IPS-18c (cell line): Measurements from ENCODE around the gene TMEM158.

Source experiments
- H3K4me3 ChIP-seq: 2 replicates; pipeline ENCODE4 v1.7.0; 2013; ENCODE audit warnings: low read depth, mild to moderate bottlenecking, low read length, moderate library complexity; ENCODE audit not compliant: insufficient read depth
- H3K9me3 ChIP-seq: one replicate; pipeline ENCODE4 v1.6.1; 2013; ENCODE audit warnings: mild to moderate bottlenecking, low read length, moderate library complexity; ENCODE audit not compliant: control insufficient read depth, insufficient read depth

Gene TMEM158

DNA sequence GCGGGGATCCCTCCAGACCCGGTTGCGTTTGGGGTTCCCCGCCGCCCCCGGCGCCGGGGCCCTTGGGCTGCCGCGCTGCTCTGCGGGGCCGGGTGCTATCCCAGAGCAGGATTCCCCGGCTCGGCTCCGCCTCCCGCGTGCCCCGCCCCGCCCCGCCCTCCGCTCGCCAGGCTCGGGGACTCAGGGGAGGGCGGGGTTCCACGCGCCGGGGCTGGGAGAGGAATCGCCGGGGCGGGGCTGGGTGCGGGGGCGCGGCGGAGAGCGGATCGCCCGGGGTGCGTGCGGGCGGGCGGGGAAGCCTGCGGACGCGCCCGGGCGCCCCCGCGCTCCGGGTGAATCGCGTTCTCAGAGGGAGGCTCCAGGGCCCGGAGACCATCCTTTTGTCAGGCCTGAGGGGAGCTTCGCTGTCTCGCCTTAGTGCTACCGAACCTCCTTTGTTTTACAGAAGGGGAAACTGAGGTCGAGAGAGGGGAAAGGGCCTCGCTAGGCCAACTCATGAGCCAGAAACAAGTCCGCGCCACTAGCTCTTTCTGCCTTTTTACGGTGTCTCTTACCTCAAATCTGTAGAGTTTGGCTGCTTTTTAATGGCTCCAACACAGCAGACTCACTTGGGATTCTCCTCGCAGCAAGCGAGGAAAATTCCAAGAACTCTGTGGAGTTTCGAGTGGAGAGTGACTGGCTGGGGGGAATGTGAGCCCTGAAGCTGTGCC, at the start of gene TMEM158:
Gene TMEM158 (minus strand): TSS at position 82 of the 710 bp plus-strand sequence. CDS start 260 bp downstream, outside the sequence.
- H3K9me3 ChIP-seq: no peaks in the 10 kb centered on the region
- H3K4me3 ChIP-seq: peak within 1 kb of the TSS; percentile 74

DNA sequence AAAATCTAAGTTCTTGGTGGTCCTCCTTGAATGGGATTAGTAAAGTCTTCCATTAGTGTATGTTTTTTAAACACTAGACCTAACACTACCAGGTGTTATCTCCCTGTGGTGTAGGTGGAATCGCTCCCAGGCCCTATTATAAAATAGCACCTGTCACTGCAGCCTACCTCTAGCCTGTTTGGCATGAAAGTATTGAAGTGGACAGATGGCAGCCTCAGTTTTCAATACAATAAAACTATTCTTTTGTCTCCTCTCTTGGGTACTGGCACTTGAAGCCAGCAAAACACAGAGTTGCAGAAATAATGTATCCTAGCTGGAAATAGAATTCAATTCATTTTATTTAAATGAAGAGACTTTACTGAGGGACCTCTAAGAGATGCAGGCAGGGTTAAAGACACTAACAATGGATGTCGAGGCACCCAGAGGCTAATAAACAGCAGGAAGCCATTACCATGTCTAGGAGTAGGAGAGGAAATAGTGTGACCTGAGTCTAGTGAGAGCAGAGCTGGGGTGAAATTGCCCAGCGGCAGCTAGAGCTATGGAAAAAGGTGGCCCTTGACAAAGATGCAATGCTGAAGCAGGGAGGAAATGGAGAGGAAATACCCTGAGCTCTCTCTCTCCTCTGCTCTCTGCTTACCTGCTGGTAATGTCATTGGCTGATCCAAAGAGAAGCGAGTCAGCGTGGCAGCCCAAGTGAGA, 49.1 kb upstream of the TMEM158 start:
- peaks cover 3% of the 10 kb centered on the region for H3K9me3 ChIP-seq
- H3K4me3 ChIP-seq: no peak overlapping the region; the same call in 1 of the 2 replicates

DNA sequence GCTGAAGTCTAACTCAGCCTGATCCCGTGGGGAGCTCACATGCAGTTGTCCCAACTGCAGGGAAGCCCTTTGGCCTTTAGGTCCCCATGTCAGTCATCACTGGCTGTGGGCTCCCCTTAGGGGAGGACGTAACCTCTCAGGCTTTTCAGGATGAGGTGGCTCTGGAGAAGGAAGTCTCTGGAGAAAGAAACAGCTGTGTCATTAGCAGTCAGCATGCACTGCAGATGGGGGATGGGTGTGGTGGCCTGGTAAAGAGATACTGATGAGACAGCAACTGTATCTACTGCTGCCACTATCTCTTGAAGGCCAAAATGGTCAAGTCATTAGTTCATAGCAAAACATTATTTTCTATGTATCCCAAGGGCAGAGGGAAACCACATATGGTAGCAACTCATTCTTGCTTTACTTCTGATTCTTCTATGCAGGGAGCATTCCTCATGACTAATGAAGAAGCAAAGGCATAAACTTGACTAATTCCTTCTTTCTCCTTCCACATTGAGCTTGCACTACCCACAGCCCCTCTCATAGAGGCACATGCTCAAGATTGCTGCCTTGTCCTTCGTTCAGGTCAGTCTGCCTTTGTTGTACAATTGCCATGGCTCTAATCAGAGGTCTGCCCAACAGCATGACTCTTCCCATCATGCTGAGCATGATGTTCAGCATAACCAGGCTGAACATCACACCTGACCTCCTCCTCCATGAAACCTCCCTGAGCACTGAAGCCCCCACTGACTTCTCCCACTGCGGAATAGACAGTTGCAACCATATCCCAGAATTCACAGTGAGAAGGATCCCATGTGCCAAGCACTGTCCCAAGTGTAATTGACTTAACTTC, 47.8 kb upstream of the TMEM158 start:
- Histone ChIP-seq H3K4me3 (no peak overlapping the region), H3K9me3 (peaks cover 3% of the 10 kb centered on the region)

DNA sequence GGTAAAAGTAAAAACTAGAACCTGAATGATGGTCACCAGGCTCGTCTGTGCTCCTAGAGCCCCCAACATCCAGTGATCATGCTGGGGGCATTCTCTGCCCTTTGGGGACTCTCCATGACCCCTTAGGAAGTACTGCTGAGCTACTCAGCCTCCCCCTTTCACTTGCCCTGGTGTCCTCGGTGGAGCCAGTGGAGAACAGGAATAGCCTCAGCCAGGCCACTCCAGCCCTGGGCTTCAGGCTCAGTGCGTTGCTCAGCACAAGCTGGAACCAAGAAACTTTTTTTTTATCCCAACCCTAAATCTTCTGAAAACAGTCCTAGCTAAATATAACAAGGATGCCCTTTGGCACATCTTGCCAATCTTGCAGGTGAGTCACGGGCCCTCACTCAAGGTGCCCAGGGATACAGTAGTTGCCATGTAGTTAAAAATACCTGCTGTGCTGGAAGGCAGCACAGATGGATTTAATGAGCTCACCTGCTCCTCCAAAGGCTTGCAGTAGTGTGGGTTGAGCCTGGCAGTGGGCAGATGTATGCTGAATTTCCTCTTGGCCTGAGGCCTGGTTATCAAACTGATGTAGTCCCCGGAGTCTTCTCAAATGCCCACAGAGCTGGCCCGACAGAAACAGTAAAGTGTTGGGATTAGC, 46.9 kb upstream of the TMEM158 start:
- H3K9me3 ChIP-seq: peaks cover 3% of the 10 kb centered on the region

DNA sequence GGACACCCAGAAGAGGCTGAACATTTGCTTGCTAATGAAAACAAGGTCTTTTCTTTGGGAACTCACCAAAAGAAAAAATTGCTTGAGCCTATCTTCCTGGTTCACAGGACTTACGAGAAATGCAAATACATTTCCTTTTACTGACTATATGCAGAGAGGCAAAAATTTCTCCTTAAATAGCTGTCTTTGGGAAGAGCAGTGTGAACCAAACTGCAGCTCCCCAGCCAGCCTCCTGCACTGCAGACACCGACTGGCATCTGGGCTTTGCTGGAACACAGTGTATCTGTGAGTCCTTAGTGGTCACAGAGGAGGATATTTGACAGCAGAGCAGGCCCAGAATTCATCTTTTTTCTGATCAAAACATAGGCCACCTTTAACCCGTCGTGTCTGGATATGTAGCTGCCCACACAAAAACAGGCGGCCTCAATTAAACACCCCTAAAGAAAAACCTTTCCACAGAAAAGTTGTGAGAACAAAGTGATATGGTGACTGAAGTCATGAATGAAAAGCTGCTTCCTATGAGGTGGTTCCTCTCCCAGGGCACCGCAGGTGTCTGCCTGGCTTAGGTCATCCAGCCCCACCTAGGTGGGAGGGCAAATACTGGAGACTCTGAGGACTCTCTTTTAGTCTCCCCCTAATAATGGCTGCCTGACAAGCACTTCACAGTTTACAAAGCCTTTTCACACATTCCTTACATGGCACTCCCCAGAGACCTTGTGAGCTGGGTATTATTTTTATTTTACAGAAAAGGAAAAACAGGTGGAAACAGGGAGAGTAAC, 46.1 kb upstream of the TMEM158 start:
- no peak overlapping the region for H3K4me3 ChIP-seq
- no peaks in the 10 kb centered on the region for H3K9me3 ChIP-seq

More for the DNA sequence above, 46.9 kb upstream of the TMEM158 start:
- H3K4me3 ChIP-seq: no peak overlapping the region

DNA sequence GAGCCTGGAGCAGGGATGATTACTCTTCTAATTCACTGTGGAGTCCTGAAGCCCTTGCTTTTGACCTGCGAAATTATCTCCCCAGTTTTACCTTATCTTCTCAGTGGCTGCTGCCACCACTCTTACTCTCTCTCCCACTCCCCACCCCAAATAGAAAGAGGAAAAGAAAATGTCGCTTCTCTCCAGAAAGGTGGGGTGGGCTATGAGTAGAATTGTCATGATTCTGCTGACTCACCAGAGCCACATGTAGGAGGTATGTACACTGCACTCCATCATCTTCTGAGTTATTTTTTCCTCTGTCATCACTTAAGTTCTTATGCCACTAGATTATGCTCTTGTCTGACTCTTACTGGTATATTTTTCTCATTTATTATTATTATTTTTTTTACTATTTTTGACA, 43.9 kb upstream of the TMEM158 start:
- no peak overlapping the region for H3K4me3 ChIP-seq
- H3K9me3 ChIP-seq: no peaks in the 10 kb centered on the region

DNA sequence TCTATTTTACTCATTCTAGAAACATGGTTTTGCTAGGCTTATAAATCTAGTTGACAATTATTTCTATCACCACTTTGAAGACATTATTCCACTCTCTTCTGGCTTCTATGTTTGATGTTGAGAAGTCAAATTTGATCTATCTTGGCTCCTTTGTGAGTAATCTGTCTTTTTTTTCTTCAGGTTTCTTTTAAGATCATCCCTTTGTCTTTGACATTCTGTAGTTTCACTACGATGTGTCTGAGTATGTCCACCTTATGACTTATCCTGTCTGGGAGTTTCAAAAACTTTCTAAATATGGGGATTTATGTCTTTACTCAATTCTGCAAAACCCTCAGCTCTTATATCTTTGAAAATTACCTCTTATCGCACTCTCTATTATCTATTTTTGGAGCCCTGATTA, 41.0 kb upstream of the TMEM158 start:
- H3K9me3 ChIP-seq: no peaks in the 10 kb centered on the region
- H3K4me3 ChIP-seq: no peak overlapping the region

DNA sequence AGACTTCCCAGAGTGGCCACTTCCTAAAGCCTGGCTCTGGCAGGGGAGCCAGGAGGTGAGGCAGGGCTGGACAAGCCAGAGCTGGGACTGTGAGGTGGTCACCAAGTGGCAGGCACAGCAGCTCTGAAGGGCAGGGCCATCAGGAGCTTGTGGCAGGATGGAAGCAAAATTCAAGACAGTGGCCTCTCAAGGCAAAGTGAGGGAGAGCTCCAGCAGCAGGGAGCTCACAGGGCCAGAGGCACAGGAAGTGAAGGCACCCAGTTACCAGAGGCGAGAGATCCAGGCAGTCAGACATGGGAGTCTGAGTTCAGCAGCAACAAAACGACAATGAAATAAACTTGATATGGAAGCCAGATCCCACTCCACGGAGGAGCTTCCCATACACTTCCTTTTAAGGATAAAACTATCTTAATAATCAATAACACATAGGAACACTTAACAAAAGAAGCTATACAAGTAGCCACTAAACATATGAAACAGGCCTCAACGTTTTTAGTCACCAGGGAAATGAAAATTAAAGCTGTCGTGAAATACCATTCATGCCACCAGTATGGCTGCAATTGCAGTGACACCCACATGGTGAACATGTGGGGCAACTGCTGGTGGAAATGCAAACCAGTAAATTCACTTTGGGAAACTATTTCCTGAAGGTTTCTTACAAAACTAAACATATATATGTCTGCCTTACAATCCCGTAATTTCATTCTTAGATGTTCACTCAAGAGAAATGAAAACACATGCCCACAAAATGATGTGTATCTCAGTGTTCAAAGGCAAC, 35.4 kb upstream of the TMEM158 start:
- H3K9me3 ChIP-seq: no peaks in the 10 kb centered on the region

DNA sequence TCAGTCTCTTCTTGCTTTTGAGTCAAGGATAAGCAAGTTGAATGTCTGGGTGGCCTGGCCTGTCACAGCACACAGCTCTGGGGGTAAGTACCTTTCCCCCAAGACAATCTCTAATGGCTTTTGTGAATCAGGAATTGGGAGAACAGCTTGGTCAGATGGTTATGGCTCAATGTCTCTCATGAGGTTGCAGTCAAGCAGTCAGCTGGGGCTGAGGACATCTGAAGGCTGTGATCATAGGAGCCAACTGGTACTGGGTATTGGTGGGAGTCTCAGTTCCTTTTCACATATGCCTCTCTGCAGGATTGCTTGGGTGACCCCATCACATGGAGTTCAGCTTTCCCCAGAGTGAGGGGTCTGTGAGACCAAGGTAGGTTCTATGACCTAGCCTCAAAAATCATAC, 33.0 kb upstream of the TMEM158 start:
- no peak overlapping the region for H3K4me3 ChIP-seq
- H3K9me3 ChIP-seq: no peaks in the 10 kb centered on the region

More for the DNA sequence above, 35.4 kb upstream of the TMEM158 start:
- H3K4me3 ChIP-seq: no peak overlapping the region

DNA sequence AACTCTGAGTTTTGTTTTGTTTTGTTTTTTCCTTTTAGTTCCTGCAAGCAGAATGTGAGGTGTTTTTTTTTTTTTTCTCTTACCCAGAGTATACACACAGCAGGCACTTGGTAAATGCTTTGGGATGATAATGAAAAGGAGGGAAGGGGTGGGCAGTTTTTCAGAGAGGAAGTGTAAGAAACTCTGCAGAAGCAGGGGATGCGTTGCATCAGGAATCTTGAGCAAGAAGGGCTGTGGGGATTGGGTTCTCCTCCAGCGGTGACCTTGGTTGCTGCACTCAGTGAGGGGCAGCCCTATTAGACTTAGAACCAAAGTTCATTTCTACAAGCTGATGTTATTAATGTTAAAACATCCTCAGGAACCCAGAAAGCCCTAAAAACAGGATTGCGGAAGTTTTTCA, 32.2 kb upstream of the TMEM158 start:
- Histone ChIP-seq H3K4me3 (no peak overlapping the region), H3K9me3 (no peaks in the 10 kb centered on the region)

DNA sequence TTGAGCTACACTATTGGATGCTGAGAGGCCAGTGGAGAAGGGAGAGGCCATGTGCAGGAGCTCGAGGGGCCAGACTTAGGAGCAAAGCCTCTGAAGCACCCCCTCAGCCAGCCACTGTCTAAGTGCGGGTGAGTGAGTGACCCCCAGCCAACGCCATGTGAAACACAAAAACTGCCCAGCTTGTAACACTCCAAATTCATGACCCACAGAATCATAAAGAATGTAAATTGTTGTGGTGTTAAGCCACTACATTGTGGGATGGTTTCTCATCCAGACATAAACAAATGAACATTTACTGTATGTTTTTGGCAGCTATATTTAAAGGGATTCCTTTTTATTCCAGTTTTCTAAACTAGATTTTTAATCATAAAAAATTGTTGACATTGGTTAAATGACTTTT, 27.2 kb upstream of the TMEM158 start:
- Histone ChIP-seq H3K4me3 (no peak overlapping the region), H3K9me3 (no peaks in the 10 kb centered on the region)

DNA sequence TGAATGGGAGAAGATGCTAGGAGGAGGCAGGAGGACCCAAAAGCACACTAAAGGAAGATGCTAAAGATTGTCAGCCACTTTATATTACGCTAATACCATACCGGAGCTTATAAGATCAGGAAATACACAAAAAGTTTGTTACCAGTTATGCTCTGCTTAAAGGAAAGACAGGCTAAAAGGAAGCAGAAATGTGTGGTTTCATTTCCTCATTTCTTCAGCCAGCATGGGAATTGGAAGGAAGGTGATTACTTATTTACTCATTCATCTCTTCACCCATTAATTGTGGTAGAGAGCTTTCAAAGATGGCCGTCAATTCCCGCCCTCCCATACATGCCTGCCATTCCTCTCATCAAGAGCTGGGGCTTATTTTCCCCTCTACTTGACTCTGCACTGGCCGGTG, 26.7 kb upstream of the TMEM158 start:
- Histone ChIP-seq H3K9me3 (no peaks in the 10 kb centered on the region), H3K4me3 (no peak overlapping the region)

DNA sequence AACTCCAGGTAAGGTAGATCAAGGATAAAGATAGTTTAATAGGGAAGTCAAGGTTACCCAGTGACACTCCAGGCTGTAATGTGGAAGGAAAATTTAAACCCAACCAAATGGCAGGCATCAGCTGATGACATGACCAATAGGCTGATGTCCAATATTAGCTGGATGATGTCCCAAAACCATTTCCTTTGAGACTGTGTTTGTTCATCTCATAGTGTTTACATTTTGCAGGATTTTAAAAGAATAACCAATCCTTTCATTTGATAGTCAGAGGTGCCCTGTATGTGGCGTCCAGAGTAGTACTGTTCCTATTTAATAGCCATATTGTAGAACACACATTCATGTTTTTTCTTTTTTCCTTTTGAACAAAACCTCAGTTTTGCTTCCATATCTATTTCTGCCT, 23.3 kb upstream of the TMEM158 start:
- H3K4me3 ChIP-seq: no peak overlapping the region
- H3K9me3 ChIP-seq: no peaks in the 10 kb centered on the region

DNA sequence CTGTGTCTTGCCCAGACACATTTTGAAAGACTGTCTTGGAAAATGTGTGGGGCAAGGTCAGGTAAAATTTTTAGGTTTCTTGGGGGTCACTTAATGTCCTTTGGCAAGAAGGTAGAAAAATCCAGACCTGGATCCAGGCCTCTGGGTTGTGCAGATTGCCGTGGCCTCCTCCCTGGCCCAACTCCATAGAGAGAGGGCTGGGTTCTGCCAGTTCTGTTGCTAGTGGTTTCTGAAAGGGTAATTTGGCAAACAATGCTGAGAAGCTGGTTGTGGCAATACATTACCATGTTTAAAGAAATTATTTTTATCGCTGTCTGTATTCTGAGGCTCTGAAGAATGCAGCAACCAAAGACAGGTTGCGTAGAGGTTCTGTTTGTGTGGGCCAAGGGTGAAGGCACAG, 20.2 kb upstream of the TMEM158 start:
- Histone ChIP-seq H3K9me3 (no peaks in the 10 kb centered on the region), H3K4me3 (no peak overlapping the region)

DNA sequence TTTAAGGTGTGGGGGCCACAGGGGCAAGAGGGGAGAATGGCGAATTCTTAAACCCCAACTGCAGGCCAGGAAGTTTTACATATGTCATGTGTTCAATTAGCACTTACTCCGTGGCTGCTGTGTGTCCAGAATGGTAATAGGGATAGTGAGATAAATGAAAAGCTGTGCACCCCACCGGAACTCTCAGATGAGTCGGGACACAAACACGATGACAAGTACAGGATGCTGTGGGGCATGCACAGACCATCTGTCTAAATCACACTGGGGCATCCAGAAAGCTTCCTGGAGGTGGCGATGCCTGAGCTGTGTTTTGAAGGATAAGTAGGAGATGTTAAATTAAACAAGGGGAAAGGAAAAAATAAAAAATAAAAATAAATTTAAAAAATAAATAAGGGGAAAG, 18.3 kb upstream of the TMEM158 start:
- H3K4me3 ChIP-seq: no peak overlapping the region
- no peaks in the 10 kb centered on the region for H3K9me3 ChIP-seq

DNA sequence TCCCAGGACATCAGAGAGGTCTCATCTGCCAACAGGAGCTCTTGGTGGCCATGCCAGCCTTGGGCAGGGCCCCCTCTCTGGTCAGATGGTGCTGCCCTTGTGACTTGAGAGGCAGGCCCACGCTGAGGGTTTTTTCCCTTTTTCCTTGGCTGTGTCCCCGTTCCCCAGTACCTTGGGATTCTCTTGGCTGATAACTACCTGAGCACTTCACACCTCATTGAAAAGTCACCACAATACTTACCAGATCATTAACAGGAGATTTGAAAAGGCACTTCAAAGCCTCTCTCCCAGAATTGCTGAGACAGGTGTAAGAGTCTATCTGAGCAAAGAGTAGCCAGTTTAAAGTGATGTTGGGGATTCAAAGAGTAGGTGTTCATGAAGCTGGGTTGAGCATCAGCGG, 15.1 kb upstream of the TMEM158 start:
- Histone ChIP-seq H3K9me3 (peaks cover 3% of the 10 kb centered on the region), H3K4me3 (no peak overlapping the region)
